Endodermal cell (in vitro differentiated cells): ENCODE measurements around the gene MPP7. TPM values are rescaled to one million over a fixed set of nuclear protein-coding genes. Genes with fewer than 3 reads are reported as not detected.

Experiments used
- DNase-seq: peaks from one replicate; pipeline ENCODE4 v3.0.0-alpha.2; 2017
- H3K27ac ChIP-seq: 2 replicates; pipeline ENCODE4 v1.5.1; 2013; ENCODE audit warnings: mild to moderate bottlenecking, low read depth, low read length, moderate library complexity
- H3K27me3 ChIP-seq: 2 replicates; pipeline ENCODE4 v1.6.1; 2013; ENCODE audit warnings: mild to moderate bottlenecking, low read length, moderate library complexity; ENCODE audit not compliant: insufficient read depth, control insufficient read depth, poor library complexity, severe bottlenecking
- H3K36me3 ChIP-seq: 2 replicates; pipeline ENCODE4 v1.7.0; 2013; ENCODE audit warnings: mild to moderate bottlenecking, low read length, moderate library complexity; ENCODE audit not compliant: control insufficient read depth, insufficient read depth
- H3K4me1 ChIP-seq: one replicate; pipeline ENCODE4 v1.7.0; 2013; ENCODE audit warnings: low read length; ENCODE audit not compliant: control insufficient read depth, insufficient read depth
- H3K4me3 ChIP-seq: 2 replicates; pipeline ENCODE4 v1.5.1; 2013; ENCODE audit warnings: mild to moderate bottlenecking, low read length, moderate library complexity
- H3K9ac ChIP-seq: 2 replicates; pipeline ENCODE4 v1.6.1; 2013; ENCODE audit warnings: mild to moderate bottlenecking, low read length, moderate library complexity; ENCODE audit not compliant: poor library complexity, severe bottlenecking; ENCODE audit errors: extremely low read depth
- H3K9me3 ChIP-seq: 2 replicates; pipeline ENCODE4 v1.6.1; 2013; ENCODE audit warnings: mild to moderate bottlenecking, low read length, moderate library complexity; ENCODE audit not compliant: control insufficient read depth
- H3K27ac Mint-ChIP-seq: 2 replicates; pipeline ENCODE4 v1.8.0; 2020; ENCODE audit warnings: mixed read lengths
- H3K27me3 Mint-ChIP-seq: 2 replicates; pipeline ENCODE4 v1.8.0; 2021; ENCODE audit warnings: mild to moderate bottlenecking, mixed read lengths; ENCODE audit not compliant: insufficient read depth
- H3K36me3 Mint-ChIP-seq: 2 replicates; pipeline ENCODE4 v1.8.0; 2020; ENCODE audit warnings: low read depth, mixed read lengths
- H3K4me1 Mint-ChIP-seq: 2 replicates; pipeline ENCODE4 v1.8.0; 2020; ENCODE audit warnings: mixed read lengths
- H3K4me3 Mint-ChIP-seq: 2 replicates; pipeline ENCODE4 v1.8.0; 2020; ENCODE audit warnings: mild to moderate bottlenecking, moderate library complexity, mixed read lengths
- H3K9me3 Mint-ChIP-seq: 2 replicates; pipeline ENCODE4 v1.8.0; 2020; ENCODE audit warnings: mild to moderate bottlenecking, mixed read lengths
- CTCF ChIP-seq: fragments of 200-600 bp; sonication (generic); conservative IDR thresholded peaks from 2 replicates; pipeline ENCODE4 v1.5.0; 2021; ENCODE audit warnings: antibody characterized with exemption, mild to moderate bottlenecking
- WGBS, 2 experiments: methylation state at CpG; one replicate each; pipeline versions ENCODE4 v1.1.5 to v1.1.7; 2013; ENCODE audit warnings: missing lambda C conversion rate in 2 of 2, mixed read lengths in 1 of 2; ENCODE audit not compliant: insufficient coverage in 1 of 2, insufficient read length in 1 of 2; 5-methylcytosine and 5-hydroxymethylcytosine counted together
- total RNA-seq, 2 donors: library from RNA; stranded (reverse); fragmentation: NEBNext Ultra II Directional in 1 of 2; extraction: Animal tissue kit (Norgen Biotek cat#: 25700) in 1 of 2; gene quantifications; 2 replicates in 1 of 2; 3 replicates in 1 of 2; pipeline ENCODE4 v1.2.1, GENCODE V29; 2021

MPP7 gene
- total RNA-seq, 2 donors from 2014 or later, result 5.5 to 7.7 TPM

DNA sequence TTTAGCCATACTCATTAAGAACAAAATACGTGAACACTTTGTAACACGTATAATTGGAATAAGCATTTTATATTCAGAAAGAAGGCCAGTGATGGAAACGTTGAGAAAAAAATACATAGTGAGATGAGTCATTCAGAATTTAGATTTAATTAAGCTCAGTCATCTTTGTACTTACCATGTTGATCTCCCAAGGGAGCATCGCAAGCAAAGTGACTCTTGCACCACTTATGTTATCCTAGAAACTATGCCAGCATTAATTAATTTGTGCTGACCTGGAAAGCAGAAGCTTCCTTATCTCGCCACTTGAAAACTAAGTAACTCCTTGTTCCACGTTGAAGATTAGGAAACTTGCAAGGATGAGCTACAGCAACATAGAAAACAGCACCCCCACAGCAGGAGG is 9.7 kb upstream of the MPP7 start:
- Histone ChIP-seq H3K4me1 (no peaks in the 10 kb centered on the region), H3K4me3 (no peak overlapping the region), H3K27me3 (peaks cover 30% of the 10 kb centered on the region), H3K27ac (no peak overlapping the region), H3K36me3 (no peaks in the 10 kb centered on the region), H3K9ac (no peak overlapping the region), H3K9me3 (peaks cover 5% of the 10 kb centered on the region)
- peaks cover 32% of the 10 kb centered on the region for H3K27me3 Mint-ChIP-seq
- H3K9me3 Mint-ChIP-seq, result peaks cover 3% of the 10 kb centered on the region
- 94 to 96% methylated on average over 4 to 6 of the region's 6 CpGs for WGBS, 2 experiments
- H3K27ac Mint-ChIP-seq, result no peak overlapping the region
- H3K4me1 Mint-ChIP-seq, result no peaks in the 10 kb centered on the region
- TF ChIP-seq CTCF, result no peak
- DNase-seq, result no peak
- no peaks in the 10 kb centered on the region for H3K36me3 Mint-ChIP-seq
- no peak overlapping the region for H3K4me3 Mint-ChIP-seq

- Mint-ChIP-seq H3K9me3 (peaks cover 3% of the 10 kb centered on the region), H3K36me3 (no peaks in the 10 kb centered on the region), H3K4me3 (no peak overlapping the region), H3K4me1 (no peaks in the 10 kb centered on the region), H3K27ac (no peak overlapping the region), H3K27me3 (peaks cover 47% of the 10 kb centered on the region)
- Histone ChIP-seq H3K36me3 (no peaks in the 10 kb centered on the region), H3K9me3 (peaks cover 5% of the 10 kb centered on the region), H3K27me3 (peaks cover 45% of the 10 kb centered on the region), H3K4me1 (no peaks in the 10 kb centered on the region), H3K4me3 (no peak overlapping the region), H3K9ac (no peak overlapping the region), H3K27ac (no peak overlapping the region)
- 88% methylated on average over 2 of the region's 3 CpGs; no CpG with 5 or more reads in 1 of the 2 experiments for WGBS, 2 experiments
- DNase-seq, result no peak
- no peak for TF ChIP-seq CTCF
Observed at GRCh38 chr10:28311104-28311503, 8.2 kb upstream of the MPP7 start.

DNA sequence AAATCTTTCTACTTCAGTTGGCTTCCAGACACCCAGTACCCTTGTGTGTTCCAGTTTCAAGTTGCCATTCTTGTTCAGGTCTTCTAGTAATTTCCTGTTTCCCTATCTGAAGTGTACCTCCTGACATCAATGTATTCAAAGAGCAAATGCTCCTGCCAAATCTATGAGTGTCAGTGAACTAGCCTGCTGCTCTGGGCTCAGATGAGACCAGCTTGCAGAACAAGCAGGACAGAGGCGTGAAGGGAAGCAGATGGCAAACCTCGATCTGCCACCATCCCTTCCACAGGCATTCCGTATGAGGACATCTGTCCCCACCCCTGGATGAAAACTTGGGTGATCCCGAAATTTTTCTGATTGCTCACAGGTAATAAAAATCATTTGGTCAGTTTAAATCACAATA is 4.4 kb upstream of the MPP7 start:
- TF ChIP-seq CTCF, result no peak
- Histone ChIP-seq H3K9me3 (peaks cover 4% of the 10 kb centered on the region), H3K4me1 (no peaks in the 10 kb centered on the region), H3K27me3 (peaks cover 71% of the 10 kb centered on the region), H3K4me3 (no peak overlapping the region), H3K27ac (no peak overlapping the region), H3K36me3 (no peaks in the 10 kb centered on the region), H3K9ac (no peak overlapping the region)
- Mint-ChIP-seq H3K36me3 (no peaks in the 10 kb centered on the region), H3K4me3 (no peak overlapping the region), H3K27ac (no peak overlapping the region), H3K9me3 (peaks cover 3% of the 10 kb centered on the region), H3K4me1 (peaks cover 10% of the 10 kb centered on the region), H3K27me3 (peaks cover 64% of the 10 kb centered on the region)
- no peak for DNase-seq
- 66 to 81% methylated on average over 4 of the region's 4 CpGs for WGBS, 2 experiments
